Measurements from ENCODE around the gene ZBTB9.
A peak's percentile ranks its signal among the peaks of the same experiment; 100 is the strongest.

ZBTB9 gene

GRCh38 chr6:33419580-33420490 is 34.5 kb upstream of the ZBTB9 start, which contains the start of gene SYNGAP1:
TSS of gene SYNGAP1 (plus strand) at chr6:33420065. CDS start at chr6:33420265, 200 bp downstream.
- DNase-seq = no peak

GRCh38 chr6:33420491-33421343 is 33.7 kb upstream of the ZBTB9 start:
- no peak for DNase-seq

DNA sequence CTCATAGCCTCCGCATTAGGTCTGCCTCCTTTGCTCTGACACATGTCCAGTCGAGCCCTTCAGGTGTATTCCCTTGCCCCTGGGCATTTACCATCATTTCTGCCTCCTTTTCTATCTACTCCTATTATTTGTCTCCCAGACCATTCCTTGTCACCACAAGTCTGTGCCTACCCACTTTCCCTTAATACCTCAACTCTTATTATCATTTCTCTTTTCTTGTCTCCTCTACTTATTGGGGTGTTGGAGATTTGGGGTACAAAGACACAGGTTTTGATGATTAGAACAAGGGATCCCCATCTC is 33.1 kb upstream of the ZBTB9 start:
- no peak for DNase-seq

- no peak for DNase-seq
These were observed 30.6 kb upstream of the ZBTB9 start for GRCh38 chr6:33423777-33424176.

GRCh38 chr6:33424855-33425667 is 29.3 kb upstream of the ZBTB9 start:
- DNase-seq = no peak

- peak; percentile 81 for DNase-seq
These were observed 28.5 kb upstream of the ZBTB9 start for GRCh38 chr6:33425668-33426577.

DNA sequence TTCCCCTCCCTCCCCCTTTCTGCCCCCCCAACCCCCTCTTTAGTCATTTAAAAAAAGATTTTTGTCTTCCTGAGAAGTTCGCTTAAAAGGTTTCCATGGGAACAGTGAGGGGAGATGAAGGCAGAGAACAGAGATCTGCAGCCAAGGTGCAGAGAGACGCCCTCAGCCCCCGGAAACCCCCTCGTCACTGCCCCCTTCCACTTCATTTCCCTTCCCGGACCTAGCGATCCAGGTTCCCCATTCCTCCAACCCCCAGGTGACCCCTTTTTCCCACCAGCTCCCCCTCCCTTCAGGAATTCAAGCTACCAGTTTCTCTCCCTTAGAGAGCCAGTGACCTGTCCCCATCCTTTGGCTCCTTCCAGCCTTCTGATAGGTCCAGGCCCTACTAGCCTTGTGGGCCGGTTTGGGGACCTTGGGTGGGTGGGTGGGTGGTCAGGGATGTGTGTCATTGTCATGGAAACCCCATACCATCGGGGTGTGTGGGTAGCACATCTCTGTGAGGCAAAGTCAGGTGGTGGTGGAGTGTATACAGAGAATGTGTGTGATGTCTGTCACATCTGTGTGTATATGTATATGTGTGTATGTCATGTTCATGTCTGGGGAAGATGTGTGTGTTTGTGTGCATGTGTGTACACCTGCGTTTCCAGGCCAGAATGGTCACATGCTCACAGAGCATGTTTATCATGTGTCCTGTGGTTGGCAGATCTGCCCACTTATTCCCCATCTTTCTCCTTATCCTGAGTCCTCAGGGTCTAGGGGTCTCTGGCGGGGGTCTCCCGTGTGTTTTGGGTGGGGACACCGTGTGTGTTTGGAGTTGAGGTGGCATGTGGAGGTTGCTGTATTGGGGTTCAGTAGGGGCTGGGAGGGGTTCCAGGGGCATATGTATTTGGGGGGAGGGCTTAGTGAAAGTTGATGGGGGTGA is 27.5 kb upstream of the ZBTB9 start:
- DNase-seq = peak; percentile 46

GRCh38 chr6:33427585-33428223 is 26.7 kb upstream of the ZBTB9 start:
- peak; percentile 65 for DNase-seq

DNA sequence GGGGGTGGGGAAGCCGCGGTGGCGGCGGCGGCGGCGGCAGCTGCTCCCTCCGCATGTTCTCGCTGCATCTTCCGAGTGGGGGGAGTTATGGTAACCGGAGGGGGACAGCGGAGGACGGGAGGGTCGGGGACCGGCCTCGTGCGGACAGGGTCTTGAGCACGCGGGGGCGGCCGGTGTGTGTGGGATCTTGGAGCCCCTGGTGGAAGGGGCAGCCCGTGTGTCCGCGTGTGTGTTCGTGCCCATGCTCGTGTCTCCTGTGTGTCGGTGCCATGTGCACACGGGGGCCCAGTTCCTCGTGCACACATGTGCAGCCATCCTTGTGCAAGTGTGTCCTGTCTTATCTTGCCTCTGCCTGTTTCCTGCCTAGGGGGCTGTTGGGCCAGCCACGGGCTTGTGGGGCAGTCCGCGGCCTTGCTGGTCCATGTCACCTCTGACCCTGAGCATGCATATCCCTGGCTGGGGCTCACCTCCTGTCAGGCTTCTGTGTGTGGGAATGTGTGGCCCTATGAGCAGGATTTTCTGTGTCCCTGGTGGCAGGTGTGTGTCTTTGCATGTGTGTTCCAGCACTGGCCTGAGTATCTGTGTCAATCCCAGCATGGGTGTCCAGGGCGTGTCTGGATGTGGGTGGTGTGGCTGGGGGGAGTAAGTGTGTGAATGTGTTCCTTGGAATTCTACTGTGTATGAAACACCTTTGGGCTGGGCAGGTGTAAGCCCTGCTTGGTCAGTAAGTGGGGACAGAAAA is 26.0 kb upstream of the ZBTB9 start:
- DNase-seq = no peak

DNA sequence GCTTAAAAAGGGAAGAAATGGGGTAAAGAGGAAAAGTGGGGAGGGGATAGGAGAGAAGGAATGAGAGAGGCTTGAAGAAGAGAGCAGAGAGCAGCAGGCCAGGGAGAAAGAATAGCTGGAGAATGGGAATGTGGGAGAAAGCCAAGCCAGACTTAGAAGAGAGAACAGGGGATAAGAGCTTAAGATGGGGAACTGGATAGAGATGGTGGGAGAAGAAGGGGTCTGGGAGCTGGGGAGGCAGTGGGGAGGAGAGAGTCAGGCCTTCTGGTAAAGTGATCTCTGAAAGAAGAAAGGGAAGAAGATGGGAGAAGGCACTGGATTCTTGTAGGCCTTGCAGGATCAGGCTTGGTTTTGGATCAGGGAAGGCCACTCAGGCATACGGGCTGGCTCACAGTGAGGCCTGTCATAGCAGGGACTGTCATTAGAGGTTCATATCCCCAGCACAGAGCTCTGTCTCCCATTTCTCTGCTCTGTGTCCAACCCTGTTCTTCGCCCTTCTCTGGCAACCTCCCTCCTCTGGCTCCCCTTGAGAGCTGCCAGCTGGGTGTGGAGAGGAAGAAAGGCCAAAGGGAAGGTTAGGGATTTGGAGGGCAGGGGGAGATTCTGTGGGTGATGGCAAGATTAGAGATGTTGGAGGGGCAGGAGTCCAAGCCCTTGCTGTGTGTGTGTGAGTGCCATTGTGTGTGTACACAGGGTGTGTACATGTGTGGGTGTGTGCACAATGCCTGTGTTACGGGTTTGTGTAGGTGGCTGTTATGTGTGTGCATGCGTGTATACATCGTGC is 25.2 kb upstream of the ZBTB9 start:
- DNase-seq = no peak

DNA sequence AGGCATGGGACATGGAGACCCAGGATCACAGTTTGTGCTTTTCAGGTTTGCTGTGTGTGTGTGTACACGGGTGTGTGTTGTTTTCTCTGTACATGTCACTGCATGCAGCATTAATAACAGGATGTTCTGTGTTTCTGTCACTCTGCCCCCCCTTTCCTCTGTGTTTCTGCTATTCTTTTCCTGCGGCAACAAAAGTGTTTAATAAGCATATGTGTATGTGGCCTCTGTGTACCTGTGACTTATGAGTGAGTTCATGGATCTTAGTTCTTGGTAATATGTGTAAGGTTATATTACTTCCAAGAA is 24.7 kb upstream of the ZBTB9 start:
- no peak for DNase-seq

DNA sequence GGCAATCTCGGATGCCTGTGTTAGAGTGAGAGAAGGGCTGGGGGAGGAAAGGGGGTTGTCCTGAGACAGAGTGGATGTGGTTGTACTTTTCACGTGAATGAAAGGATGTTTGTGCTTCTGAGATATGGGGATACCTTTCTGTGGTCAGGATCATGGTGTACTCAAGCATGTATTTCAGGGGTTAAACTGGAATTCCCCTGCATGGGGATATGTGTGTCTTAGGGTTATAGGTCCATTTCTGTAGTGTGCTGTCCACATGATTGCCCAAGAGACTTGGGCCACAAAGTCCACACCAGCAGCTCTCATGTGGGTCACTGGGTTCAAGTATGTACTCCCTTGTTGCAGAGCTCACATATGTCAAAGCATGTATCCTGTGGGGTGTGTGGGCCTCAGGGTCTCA is 24.0 kb upstream of the ZBTB9 start:
- no peak for DNase-seq

DNA sequence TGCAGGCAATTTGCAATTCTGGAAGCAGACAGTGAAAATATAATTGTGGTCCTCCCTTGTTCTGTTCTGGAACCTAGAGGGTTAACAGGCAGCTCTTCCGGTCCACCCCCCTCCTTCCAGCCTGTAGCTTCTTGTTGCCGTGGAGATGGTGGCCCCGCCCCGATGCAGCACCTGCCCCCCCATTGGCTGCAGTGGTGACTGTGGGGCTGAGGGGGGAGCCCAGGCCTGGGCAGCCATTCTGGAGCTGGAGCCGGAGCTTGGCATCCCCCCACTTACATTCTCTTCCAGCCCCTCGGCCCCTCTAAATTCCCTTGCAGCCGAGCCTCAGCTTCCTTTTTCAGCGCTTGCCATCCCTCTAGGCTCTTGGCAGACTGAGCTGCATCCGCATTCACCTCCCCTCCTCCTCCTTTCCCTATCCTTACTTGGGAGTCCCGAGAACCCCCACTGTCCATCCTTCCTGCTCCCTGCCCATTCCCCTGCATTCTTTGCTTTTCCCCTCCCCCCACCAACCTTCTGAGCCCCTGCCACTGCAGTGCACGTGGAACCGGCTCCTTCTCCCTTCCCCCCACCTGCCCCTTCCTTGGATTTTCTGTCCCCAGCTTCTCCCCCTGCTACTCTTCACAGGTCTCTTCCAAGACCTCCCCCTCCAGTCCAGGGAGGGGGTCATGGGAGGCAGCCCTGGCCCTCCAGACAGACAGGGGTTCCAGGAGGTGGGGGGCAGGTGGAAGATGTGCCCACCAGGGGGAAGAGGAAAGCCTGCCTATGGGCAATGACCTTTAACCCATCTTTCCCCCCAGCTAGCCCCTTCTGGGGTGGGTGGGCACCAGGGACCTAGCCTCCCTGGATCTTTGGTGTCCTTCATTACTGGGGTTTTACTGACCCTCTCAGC is 23.1 kb upstream of the ZBTB9 start:
- DNase-seq = peak; percentile 73

DNA sequence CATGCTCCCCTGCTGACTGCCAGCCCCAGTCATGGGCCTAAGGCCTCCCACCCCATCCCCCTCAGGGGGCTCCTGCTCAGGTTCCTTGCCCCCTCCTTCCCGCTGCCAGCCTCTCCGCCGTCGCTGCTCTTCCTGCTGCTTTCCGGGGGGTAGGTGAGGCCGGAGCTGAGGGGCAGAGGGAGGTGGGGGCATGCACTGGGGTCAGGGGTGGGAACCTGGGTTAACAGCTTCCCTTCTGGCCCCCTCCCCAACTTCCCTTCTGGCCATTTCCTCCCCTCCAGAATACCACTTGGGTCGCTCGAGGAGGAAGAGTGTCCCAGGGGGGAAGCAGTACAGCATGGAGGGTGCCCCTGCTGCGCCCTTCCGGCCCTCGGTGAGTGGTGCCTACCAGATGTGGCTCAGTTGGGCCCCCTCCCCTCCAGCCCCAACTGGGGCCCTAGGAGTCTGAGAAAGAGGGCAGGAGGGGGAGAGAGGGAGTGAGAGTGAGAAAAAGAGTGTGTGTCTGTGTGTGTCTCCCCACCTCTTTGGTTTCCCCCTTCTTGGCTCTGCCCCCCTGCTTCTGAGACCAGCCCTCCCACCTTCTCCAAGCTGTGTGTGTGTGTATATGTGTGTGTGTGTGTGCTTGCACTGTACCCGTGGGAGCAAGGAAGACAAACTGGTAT is 22.4 kb upstream of the ZBTB9 start:
- DNase-seq = no peak

GRCh38 chr6:33432546-33432945 is 21.8 kb upstream of the ZBTB9 start:
- no peak for DNase-seq

GRCh38 chr6:33433001-33433543 is 21.3 kb upstream of the ZBTB9 start:
- no peak for DNase-seq

Measured in T-helper 9 cell (primary cell).